Activated CD8-positive, alpha-beta memory T cell treated with anti-CD3 and anti-CD28 coated beads, Interleukin-2, amount 50 U/mL, for 48 hours (primary cell): ENCODE measurements around the gene ZFTA.
A peak's percentile ranks its signal among the peaks of the same experiment; 100 is the strongest.
"Not testable (repeated sequence)": the region's sequence is repeated elsewhere in the genome, so short reads cannot be mapped to it uniquely, and the experiment has no call there.

ENCODE experiments used
- DNase-seq: peaks from one replicate; pipeline ENCODE4 v3.0.0-alpha.2; 2020

ZFTA gene

DNA sequence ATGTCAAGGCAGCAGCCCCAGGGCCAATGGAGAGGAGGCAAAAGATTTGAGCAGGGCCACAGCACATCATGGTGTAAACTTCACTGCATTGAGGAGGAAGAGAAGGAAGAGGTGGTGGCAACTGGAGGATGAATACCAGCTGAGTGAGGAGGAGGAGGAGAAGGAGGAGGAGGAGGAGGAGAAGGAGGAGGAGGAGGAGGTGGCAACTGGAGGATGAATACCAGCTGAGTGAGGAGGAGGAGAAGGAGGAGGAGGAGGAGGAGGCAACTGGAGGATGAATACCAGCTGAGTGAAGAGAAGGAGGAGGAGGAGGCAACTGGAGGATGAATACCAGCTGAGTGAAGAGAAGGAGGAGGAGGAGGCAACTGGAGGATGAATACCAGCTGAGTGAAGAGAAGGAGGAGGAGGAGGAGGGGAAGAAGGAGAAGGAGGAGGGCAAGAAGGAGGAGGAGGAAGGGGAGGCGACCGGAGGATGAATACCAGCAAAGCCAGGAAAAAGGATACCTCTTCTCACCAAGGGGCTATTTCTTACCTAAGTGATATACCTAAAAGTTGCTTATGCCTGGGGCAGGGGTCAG, 3.3 kb upstream of the ZFTA start:
- not testable (repeated sequence) for DNase-seq

DNA sequence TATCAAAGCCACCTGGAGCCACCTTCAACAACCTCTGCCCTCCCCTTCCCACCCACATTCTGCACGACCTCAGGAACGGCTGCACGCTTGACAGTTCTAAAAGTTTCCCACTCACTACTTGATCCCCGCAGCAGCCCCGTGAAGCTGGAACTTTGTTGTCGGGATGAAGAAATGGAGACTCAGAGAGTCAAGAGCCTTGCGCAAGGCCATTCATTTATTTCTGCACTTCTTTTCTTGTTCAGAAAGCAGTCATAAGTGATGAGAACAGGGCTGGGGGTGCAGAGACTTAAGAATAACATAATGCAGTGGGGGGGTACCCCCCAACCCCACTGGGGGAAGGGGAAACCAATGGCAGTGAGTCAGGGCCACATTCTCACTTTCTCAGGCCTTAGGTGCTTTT, 2.2 kb upstream of the ZFTA start:
- no peak for DNase-seq

DNA sequence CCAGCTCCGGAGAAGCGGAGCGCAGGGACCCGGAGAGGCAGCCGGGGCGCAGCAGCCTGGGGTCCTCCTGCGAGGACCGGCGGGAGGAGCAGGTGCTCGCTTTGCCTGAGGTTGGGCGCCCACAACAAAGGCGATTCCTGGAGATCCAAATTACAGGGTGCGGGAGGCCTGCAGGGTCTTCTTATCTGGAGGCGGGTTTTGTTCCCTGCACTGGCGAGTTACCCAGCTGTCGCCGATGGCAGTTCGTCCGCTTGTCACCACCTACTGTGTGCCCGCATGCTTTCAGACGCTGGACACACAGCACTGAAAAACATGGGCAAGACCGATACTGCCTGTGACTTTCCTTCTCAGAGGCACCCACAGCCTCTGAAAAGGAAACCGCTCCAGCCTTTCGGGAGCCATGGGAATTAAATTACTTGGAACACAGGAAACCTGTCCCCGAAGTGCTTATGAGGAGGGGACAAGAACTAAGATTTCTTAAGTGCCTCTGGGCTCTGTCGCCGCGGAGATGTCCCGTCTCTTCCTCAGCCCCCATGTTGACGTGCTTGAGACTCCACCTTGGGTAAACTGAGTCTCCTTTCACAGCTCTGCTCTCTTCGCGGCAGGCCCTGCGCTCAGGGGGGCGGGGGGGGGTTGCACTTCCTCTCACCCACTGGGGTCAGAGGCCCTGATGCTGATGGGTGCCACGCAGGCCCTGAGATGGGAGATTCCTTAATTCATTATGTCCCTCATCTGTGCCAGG, 1.3 kb upstream of the ZFTA start:
- DNase-seq = no peak

DNA sequence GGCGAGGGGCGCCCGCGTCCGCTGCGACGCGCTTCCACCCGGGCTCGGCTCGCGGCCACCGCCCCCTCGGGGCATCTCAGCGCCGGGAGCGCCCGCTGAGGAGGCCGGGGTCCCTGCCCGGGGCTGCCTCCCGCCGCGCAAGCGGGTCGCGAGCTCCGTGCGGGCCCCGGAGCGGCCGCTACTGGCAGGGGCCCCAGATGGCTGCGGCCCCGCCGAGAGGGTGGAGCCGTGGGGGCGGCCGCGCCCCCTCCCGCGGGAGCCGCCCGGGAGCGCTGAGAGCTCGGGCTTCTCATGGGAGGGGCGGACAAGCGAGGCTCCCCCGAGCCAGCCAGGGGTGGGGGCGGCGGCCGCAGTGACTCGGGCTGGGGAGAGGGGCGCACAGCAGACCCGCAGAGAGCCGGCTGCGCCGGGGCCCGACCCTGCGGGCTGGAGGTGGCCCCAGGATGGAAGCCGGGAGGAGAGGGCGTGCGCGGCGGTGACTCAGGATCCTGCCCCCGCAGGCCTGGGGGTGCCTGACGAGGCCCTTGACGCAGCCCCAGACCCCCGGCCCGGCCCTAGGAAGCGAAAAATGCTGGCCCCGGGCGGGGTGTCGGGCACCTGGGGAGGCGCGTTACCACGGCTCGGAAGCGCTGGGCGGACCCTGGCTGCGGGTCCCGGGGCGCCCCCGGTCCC, 603 bp upstream of the ZFTA start:
- DNase-seq = peak; percentile 69

DNA sequence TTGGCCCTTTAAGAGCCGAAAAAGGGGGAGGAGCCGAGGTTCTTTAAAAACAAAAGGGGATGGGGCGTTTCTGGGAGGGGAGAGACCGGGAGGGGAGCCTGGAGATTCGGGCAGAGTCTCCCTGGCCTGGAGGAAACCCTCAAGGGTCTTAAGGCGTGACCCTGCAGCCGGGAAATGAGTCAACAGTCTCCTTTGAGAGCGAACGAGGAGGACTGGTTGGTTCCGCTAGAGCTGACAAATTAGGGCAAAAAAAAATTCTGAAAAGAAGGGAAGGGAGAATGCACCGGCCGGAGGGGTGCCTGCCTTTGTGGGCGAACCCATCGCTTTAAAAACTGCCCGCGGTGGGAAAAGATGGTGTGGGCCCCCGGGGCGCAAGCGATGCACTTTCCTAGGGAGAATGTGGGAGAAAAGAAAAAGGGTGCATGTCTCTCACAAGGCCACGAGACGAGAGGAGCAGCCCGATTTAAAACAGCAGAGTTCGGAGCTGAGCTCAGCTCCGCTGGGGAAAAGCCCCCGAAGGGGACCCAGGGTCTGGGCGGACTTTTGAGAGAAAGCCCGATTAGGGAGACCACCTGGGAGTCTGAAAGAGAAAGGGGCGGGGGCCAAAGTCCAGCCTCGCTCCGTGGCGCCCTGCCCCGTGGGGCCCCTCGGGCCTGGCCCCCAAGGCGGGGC, 874 bp downstream of the ZFTA start:
- peak; percentile 62 for DNase-seq

DNA sequence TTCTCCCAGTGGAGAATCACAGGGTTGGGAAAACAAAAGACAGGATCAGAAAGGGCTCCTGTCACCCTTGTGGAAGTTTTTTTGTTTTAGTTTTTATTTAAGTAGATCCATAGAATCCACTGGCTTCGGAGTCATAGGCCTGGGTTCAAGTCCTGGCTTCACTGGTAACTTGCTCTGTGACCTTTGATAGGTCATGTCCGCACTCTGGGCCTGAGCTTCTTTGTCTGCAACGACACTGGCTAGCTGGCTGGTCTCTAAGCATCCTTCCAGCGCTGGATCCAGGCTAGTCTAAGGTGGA, 1.4 kb downstream of the ZFTA start:
- DNase-seq = no peak

DNA sequence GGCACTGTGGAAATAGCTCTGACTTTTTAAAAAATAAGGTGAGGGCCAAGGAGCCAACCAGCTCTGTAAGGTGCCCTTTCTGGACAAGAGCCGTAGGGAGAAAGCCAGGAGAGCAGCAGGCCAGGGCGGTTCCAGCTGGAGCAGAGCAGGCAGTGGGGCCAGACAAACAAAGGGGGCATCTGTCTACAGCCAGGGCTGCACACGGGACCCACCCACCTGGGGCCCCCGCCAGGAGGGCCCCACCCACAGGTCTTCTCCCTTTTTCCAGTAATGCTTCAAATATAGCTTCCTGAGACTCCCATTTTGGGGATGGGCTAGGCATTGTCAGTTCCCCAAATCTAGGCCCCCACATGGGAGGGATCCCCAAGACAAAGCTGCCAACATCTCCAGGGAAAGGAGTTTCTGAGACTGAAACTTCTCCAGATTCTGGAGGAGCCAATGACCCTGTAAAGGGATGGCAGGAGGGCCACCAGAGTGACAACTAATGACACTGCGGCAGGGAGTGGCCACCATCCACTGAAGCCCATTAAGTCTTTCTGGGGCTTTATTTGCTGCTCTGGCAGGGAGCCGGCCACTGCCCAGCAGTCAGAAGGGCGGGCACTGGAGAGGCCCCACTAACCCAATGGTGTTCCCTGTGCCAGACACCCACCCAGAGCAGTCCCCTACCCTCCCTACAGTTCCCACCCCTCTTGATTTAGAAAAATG, 1.9 kb downstream of the ZFTA start:
- no peak for DNase-seq

DNA sequence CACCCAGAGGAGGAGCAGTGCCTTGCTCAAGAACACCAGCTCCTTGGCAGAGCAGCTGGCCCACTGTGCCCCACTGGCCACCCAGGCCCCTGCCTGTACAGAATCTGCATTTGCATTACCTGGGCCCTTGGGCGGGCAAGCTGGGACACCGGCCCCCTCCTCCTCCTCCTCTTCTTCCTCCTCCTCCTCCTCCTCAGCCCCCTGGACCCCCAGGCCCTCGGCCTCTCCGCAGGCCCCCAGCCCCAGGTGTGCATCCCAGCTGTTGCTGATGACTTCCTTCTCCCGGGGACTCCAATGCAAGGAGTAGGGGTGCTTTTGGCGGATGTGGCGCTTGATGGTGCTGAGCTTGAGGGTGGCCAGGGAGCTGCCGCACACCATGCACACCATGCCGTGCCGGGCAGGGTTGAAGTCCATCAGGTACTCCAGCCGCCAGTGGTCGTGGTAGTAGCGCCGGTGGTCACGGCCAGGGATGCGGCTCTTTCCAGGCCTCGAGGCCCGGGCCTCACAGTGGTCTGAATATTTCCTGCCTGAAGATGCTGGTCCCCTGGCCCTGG, 2.8 kb downstream of the ZFTA start:
- no peak for DNase-seq

DNA sequence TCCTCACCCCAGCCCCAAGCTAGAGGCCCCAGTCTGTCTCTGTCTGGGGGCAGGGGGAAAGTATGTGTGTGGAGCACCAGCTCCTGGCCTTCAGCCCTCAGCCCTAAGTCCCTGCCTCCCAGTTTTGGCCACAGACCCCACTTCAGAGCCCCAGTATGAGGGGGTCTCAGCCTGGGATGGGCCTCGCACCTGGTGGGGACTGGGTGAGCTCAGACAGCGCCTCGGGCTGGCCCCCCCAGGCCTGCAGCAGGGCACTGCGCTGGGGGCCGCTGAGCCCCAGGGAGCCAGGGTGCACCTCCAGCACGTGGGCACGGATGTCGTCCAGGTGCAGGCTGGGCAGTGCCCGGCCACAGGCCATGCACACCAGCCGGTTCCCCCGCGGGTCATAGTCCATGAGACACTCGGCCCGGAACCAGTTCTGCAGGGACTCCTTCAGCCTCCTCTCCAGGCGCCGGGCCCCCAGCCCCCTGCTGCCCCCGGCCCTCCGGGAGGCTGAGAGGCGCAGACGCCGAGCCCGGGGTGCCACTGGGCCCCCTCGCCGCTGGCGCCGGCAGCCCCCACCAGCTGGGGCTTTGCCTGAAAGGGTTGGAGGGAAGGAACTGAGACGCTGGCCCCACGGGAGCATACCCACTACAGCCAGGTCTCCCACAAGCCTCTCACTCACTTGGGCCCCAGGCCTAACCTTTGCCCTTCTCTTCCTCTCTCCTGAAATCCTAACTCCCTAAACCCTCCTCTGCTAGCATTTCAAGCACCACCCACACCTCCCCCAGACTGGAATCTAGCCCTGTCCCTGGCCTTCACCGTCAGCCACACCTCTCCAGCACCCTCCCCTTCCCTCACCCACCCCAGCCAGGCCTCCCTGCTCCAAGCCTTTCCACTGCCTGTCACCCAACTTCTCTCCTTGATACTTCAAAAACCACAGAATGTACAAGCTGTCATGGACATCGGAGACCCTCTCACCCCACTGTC, 3.6 kb downstream of the ZFTA start:
- no peak for DNase-seq

DNA sequence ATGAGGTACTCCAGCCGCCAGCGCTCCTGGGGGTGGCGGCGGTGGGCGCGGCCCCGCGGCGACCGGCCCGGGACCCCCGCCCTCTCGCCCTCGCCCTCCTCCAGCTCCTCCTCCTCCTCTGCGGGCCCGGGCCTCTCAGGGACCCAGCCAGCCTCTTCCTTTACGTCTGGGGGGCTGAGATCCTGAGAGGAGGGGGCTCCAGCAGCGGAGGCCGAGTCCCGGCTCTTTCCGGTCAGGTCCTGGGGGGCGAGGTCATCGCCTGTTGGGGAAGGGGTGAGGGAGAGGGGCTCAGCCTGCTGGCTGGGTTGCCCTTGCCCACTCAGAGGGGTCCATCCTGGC, 4.3 kb downstream of the ZFTA start:
- DNase-seq = no peak

DNA sequence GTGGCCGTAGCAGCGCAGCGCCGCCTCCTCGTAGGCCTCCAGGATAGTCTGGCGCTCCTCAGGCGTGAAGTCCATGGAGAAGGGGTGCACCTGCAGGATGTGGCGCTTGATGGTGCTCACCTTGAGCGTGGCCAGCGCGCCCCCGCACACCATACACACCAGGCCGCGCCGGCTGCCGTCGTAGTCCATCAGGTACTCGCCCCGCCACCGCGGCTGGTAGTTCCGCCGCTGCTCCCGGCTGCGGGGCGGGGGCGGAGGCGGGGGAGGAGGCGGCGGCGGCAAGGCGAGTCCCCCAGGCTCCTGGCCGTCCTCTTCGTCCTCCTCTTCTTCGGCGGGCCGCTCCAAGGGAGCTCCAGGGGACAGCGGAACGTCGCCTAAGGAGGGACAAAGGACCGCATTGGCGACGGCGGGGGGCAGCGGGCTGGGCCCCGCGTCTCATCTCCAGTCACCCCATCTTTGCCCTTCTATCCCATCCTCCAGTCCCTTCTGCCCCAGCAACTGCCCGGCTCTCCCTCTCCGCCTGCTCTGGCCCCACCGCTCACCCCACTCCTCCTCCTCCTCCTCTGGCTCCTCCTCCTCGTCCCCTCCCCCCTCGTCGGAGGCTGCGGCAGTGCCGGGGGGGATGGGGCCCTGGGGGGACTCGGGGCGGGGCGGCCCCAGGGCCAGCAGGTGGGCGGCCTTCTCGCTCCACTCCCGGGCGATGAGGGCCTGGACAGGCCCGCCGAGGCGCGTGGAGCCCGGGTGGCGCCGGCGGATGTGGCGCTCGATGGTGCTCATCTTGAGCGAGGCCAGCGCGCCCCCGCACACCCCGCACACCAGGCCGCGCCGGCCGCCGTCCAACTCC, 4.9 kb downstream of the ZFTA start:
- no peak for DNase-seq

DNA sequence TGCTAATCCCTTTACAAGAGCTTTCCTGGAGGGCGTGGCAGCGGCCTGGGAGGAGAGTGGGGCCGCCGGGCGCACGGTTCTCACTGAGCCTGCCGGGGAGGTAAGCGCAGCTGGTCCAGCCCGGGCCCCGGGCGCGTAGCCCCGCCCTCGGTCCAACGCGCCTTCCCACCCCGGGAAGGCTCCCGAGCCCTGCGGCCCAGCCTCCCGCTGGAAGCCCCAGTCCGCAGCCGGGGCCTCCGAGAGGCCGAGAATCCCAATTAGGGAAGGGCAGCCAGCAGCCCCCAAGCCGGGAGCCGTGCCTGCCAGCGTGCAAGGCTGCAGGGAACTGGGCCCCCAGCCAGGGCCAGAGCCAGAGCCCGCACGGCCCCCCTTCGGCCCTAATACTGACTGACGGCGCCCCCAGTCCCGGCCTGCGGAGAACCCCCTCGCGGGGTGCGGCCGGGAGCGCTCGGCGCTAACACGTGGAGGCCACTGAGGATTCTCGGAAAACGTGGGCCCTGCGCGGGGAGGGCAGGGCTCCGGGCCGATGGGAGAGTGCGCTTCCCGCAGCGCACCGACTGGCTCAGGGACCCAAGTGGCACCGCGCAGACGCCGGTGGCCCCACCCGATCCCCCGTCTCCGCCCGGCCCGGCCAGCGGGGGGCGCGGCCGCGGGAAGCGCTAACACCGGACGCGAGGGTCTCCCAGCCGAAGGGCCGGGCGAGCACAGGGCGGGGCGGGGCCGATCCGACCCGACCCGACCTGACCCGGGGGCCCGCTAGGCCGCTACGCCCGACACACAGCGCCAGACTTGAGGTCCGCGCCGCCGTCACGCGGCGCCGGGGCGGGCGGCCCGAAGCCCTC, 5.7 kb downstream of the ZFTA start:
- DNase-seq = no peak

DNA sequence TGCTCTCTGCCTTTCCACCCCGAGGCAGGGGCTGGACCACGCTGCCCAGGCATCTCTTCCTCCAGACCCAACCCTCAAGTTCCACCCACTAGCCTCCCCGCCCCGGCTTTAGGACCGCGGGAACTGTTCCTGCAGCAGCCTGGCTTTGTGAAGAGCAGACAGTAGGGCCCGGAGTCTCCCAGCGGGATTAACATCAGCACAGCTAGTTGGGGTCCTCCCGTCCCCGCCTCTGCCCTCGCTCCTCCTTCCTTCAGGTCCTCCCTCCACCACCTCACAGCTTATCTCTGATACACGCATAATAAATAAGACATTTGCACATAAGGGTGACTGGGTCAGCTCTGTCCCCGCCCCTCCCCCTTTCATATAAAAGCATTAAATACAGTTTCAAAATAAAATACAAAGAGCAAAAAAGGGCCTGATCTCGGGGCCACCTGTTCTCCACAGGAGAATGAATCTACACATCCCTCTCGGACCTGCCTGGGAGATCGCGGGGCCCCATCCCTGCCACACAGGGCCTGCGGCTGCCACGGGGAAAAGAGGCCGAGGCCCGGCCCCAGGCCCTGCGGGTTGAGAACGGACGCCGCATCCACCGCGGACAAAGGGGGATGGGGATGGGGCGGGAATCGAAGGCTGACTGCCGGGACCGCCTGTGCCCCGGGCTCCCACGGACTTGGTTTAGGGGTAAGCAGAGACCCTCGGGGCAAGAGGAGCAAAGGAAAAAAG, 6.5 kb downstream of the ZFTA start:
- DNase-seq = no peak

DNA sequence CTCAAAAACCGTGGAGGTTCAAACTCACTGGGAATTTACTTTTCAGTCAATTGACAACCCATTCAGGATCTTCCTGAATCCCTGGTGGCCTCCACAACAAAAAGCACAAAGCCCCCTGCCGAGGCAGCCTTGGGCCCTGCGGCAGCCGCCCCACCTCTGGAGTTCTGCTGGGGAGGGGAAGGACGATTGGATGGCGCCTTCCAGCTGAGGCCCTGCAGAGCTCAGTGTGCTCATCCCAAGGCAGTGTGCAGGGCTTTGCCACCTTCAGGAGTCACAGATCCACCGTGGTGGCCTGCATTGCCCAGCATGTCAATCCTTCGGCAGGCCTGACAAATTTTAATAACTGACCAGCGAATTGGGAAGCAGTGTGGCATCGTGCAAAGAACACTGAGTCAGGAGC, 7.4 kb downstream of the ZFTA start:
- no peak for DNase-seq

DNA sequence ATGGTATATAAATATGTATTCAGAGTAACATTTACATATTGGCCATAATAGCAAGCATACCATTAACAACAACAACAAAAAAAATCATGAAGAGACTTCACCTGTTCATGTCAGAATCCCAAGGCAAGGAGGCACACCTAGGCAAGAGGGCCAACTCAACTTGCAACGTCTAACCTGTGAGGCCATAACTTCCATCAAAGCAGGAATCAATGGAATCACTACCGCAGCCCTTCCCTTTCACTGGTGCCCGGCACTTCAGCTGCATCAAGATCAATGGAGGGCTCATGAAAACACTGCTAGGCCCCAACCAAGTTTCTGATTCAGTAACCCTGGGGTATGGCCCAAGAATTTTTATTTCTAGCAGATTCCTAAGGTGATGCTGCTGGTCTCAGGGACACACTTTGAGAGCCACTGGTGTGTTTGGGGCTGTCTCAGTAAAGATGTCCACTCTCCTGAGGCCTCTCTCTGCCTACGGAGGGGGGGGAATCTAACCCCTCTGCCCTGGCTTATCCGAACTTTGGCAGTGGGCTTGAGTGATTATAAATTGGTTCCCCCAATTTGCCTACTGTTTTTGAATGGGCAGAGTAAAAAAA, 8.0 kb downstream of the ZFTA start:
- DNase-seq = no peak

DNA sequence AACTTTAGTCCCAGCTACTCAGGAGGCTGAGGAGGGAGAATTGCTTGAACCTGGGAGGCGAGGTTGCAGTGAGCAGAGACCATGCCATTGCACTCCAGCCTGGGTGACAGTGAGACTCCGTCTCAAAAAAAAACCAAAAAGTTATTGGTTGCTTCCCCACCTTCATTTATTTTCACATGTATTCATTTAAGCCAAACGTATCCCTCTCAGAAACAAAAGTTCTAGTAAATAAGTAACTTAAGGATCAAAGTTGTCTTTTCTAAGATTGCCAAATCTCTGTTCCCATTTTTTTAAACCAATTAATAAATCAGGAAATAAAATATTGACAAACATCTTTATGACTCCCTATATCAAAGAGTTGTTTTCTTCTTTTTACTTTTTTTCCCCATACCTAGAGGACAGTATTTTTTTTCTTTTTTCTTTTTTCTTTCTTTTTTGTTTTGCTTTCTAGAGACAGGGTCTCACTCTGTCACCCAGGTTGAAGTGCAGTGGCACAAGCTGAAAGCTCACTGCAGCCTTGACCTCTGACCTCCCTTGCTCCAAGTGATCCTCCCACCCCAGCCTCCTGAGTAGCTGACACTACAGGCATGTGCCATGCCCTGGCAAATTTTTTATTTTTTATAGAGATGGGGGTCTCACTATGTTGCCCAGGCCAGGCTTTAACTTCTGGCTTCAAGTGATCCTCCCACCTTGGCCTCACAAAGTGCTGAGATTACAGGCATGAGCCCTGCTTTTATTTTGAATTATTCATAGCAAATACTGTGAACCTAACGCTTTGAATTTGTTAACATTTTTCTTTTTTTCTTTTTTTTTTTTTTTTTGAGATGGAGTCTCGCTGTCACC, 11.4 kb downstream of the ZFTA start:
- DNase-seq = no peak

DNA sequence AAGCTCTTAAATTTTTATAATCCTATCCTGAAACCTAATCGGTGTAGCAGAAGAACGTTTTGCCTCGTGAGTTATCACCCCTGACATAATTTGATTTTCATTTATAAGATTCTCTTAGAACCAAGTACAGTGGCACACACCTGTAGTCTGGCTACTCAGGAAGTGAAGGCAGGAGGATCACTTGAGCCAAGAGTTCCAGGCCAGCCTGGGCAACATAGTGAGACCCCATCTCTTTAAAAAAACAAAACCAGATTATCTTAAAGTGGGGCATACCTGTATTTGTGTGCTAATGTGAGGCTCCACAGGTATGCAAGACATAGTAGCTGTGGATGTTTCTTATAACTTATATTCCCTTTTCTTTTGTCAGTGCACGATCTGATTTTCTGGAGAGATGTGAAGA, 19.0 kb downstream of the ZFTA start:
- DNase-seq = no peak

DNA sequence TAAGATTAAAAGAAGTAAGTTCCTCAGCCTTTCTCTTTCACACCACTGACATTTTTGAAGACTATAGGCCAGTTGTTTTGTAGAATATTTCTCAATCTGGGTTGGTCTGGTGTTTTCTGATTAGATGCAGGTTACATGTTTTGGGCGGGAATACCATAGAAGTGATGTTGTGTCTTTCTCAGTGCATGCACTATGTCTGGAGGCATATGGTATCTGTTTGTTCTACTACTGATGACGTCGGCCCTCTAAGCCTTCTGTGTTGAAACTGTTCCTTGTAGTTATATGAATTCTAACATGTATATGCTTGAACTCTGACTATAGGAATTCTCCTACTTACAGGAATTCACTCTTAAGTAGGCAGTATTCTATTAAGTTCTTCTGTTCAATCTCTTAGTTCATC, 21.6 kb downstream of the ZFTA start:
- DNase-seq = no peak
